Thyroid gland (tissue), 4 donors: ENCODE data around the gene ANO1.

Experiments used
- POLR2A ChIP-seq, 2 donors: fragments of 450-650 bp; IDR thresholded peaks; one replicate each; pipeline ENCODE4 v1.6.1; 2017; ENCODE audit warnings: antibody characterized with exemption in 2 of 2, mild to moderate bottlenecking in 2 of 2, moderate library complexity in 1 of 2
- TF ChIP-seq, protein P1 (sequence below), 6 experiments: fragments of 200-600 bp in 3 of 6; fragments of 450-650 bp in 3 of 6; sonication (generic) in 3 of 6; IDR thresholded peaks; one replicate each; pipeline ENCODE4 v1.5.1; 2016 to 2019; ENCODE audit warnings: antibody characterized with exemption in 6 of 6, mild to moderate bottlenecking in 2 of 6, inconsistent platforms in 1 of 6, moderate library complexity in 1 of 6

DNA sequence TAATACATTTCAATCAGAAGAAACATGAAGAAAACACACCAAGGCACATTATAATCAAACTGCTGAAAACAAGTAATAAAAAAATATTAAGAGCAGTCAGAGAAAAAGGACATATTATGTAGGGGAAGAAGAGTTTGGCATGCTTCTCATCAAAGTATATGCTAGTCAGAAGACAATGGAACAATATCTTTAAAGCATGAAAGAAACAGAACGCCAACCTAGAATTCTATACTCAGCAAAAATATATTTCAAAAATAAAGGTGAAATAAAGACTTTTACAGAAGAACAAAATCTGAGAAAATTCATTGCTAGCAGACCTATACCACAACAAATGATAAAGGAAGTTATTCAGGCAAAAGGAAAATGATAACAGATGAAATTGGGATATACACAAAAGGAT lies 34.6 kb upstream of the ANO1 start:
- TF ChIP-seq, protein P1, sequence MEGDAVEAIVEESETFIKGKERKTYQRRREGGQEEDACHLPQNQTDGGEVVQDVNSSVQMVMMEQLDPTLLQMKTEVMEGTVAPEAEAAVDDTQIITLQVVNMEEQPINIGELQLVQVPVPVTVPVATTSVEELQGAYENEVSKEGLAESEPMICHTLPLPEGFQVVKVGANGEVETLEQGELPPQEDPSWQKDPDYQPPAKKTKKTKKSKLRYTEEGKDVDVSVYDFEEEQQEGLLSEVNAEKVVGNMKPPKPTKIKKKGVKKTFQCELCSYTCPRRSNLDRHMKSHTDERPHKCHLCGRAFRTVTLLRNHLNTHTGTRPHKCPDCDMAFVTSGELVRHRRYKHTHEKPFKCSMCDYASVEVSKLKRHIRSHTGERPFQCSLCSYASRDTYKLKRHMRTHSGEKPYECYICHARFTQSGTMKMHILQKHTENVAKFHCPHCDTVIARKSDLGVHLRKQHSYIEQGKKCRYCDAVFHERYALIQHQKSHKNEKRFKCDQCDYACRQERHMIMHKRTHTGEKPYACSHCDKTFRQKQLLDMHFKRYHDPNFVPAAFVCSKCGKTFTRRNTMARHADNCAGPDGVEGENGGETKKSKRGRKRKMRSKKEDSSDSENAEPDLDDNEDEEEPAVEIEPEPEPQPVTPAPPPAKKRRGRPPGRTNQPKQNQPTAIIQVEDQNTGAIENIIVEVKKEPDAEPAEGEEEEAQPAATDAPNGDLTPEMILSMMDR (IDR thresholded peaks at IDR 0.05), result no peak
- no peak for TF ChIP-seq POLR2A (IDR thresholded peaks at IDR 0.05)
